ENCODE data around the gene CCNC.

CCNC gene

GRCh38 chr6:99543968-99544367, 24.5 kb downstream of the CCNC start:
- H3K4me1 ChIP-seq (ENCODE audit: insufficient read depth, low read length), result no peaks in the 10 kb centered on the region
- no peak overlapping the region for H3K9ac ChIP-seq (ENCODE audit: low read depth, low read length)
- peaks cover 9% of the 10 kb centered on the region for H3K36me3 ChIP-seq (ENCODE audit: insufficient read depth, low read length)
- no peaks in the 10 kb centered on the region; the same call in 1 of the 2 replicates for H3K9me3 ChIP-seq (ENCODE audit: control insufficient read depth, insufficient read depth, low read length)

GRCh38 chr6:99530627-99531026, 37.8 kb downstream of the CCNC start:
- Histone ChIP-seq H3K9ac (ENCODE audit: low read depth, low read length) (no peak overlapping the region), H3K4me1 (ENCODE audit: insufficient read depth, low read length) (no peaks in the 10 kb centered on the region), H3K9me3 (ENCODE audit: control insufficient read depth, insufficient read depth, low read length) (no peaks in the 10 kb centered on the region), H3K36me3 (ENCODE audit: insufficient read depth, low read length) (peaks cover 10% of the 10 kb centered on the region; the same call in 1 of the 2 replicates)

DNA sequence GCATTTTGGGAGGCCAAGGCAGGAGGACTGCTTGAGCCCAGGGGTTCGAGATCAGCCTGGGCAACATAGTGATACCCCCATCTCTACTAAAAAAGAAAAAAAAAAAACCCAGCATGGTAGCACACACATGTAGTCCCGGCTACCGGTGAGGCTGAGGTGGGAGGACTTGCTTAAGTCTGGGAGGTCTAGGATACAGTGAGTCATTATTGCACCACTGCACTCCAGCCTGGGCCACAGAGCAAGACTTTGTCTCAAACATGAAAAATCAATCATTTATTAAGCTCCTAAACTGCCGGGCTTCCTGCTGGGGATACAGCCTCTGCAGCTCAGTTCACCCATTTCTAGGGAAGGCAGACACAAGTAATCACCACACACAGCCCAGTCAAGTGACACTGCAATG, 45.9 kb downstream of the CCNC start:
- no peaks in the 10 kb centered on the region for H3K36me3 ChIP-seq (ENCODE audit: insufficient read depth, low read length)
- H3K4me1 ChIP-seq (ENCODE audit: insufficient read depth, low read length), result no peaks in the 10 kb centered on the region
- H3K9ac ChIP-seq (ENCODE audit: low read depth, low read length), result no peak overlapping the region
- H3K9me3 ChIP-seq (ENCODE audit: control insufficient read depth, insufficient read depth, low read length), result no peaks in the 10 kb centered on the region

DNA sequence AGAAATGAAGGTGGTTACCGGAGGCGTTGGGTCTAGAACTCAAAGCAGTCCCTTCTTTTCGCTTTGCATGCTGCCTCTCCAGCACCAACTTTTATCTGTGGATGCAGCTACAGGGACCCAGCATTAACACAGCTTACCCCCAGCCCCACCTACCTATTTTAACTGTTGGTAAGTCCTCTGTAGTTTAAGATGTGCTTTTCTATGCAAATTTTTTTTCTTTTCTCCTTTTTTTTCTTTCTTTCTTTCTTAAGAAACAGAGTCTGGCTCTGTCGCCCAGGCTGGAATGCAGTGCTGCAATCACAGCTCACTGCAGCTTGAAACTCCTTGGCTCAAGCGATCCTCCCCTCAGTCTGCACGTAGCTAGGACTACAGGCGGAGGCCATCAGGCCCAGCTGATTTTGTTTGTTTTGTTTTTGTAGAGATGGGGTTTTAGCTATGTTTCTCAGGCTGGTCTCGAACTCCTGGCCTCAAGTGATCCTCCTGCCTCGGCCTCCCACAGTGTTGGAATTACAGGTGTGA, 46.8 kb downstream of the CCNC start:
- peak overlapping the region; percentile 75 for H3K9ac ChIP-seq (ENCODE audit: low read depth, low read length)
- H3K36me3 ChIP-seq (ENCODE audit: insufficient read depth, low read length), result no peaks in the 10 kb centered on the region
- no peaks in the 10 kb centered on the region for H3K9me3 ChIP-seq (ENCODE audit: control insufficient read depth, insufficient read depth, low read length)
- no peaks in the 10 kb centered on the region for H3K4me1 ChIP-seq (ENCODE audit: insufficient read depth, low read length)

- Histone ChIP-seq H3K36me3 (ENCODE audit: insufficient read depth, low read length) (no peaks in the 10 kb centered on the region), H3K9ac (ENCODE audit: low read depth, low read length) (peak overlapping the region; percentile 75), H3K9me3 (ENCODE audit: control insufficient read depth, insufficient read depth, low read length) (no peaks in the 10 kb centered on the region), H3K4me1 (ENCODE audit: insufficient read depth, low read length) (no peaks in the 10 kb centered on the region)
Measured at GRCh38 chr6:99520855-99521632, 47.4 kb downstream of the CCNC start.

- Histone ChIP-seq H3K4me1 (ENCODE audit: insufficient read depth, low read length) (no peaks in the 10 kb centered on the region), H3K36me3 (ENCODE audit: insufficient read depth, low read length) (no peaks in the 10 kb centered on the region), H3K9me3 (ENCODE audit: control insufficient read depth, insufficient read depth, low read length) (no peaks in the 10 kb centered on the region), H3K9ac (ENCODE audit: low read depth, low read length) (no peak overlapping the region)
Measured at GRCh38 chr6:99519446-99519845, 49.0 kb downstream of the CCNC start.

GRCh38 chr6:99514089-99514488, 54.4 kb downstream of the CCNC start:
- H3K9ac ChIP-seq (ENCODE audit: low read depth, low read length), result peak overlapping the region; percentile 83
- H3K9me3 ChIP-seq (ENCODE audit: control insufficient read depth, insufficient read depth, low read length), result no peaks in the 10 kb centered on the region

DNA sequence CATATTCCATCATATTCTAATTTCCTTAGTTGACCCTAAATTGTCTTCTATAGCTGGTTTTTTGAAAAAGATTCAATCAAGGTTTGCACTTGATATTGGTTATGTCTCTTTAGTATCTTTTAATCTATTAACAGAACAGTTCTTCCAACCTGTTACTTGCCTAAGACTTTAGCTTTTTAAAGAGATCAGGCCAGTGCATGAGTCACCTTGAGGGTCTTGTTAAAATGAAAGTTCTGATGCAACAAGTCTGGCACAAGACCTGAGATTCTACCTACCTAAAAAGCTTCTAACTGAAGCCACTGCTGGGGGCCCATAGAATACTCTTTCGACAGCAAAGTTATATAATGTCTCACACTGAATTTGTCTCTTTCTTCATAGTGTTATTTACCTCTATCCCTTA, 56.4 kb downstream of the CCNC start:
- Histone ChIP-seq H3K4me1 (ENCODE audit: insufficient read depth, low read length) (peaks cover 13% of the 10 kb centered on the region; the same call in 1 of the 2 replicates), H3K9ac (ENCODE audit: low read depth, low read length) (no peak overlapping the region), H3K36me3 (ENCODE audit: insufficient read depth, low read length) (0 out of 2 replicates have a peak, but pooled peaks cover 3% of the 10 kb centered on the region), H3K9me3 (ENCODE audit: control insufficient read depth, insufficient read depth, low read length) (no peaks in the 10 kb centered on the region)

More at GRCh38 chr6:99514089-99514488, 54.4 kb downstream of the CCNC start:
- H3K36me3 ChIP-seq (ENCODE audit: insufficient read depth, low read length), result 0 out of 2 replicates have a peak, but pooled peaks cover 3% of the 10 kb centered on the region
- H3K4me1 ChIP-seq (ENCODE audit: insufficient read depth, low read length), result peaks cover 13% of the 10 kb centered on the region; the same call in 1 of the 2 replicates

- H3K9me3 ChIP-seq (ENCODE audit: control insufficient read depth, insufficient read depth, low read length), result no peaks in the 10 kb centered on the region
- H3K9ac ChIP-seq (ENCODE audit: low read depth, low read length), result no peak overlapping the region
- H3K4me1 ChIP-seq (ENCODE audit: insufficient read depth, low read length), result peaks cover 7% of the 10 kb centered on the region; the same call in 1 of the 2 replicates
- H3K36me3 ChIP-seq (ENCODE audit: insufficient read depth, low read length), result peaks cover 5% of the 10 kb centered on the region; the same call in 1 of the 2 replicates
Measured at GRCh38 chr6:99507648-99508047, 60.8 kb downstream of the CCNC start.

DNA sequence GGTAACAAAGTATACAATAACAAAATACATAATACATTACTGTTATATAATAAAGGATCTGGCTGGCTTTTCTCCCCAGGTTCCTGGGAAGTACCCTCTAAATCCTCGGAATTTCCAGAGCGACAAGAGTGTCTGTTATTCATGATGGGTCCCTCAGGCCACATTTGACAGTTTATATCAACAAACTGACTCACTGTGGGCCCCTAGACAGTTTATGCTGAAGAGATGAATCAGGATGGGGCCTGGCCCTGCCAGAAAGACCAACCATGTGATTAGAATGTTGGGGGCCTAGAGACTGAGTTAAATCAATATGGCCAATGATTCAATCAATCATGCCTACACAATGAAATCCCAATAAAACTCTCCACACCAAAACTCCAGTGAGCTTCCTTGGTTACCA, 66.7 kb downstream of the CCNC start:
- Histone ChIP-seq H3K4me1 (ENCODE audit: insufficient read depth, low read length) (no peaks in the 10 kb centered on the region), H3K36me3 (ENCODE audit: insufficient read depth, low read length) (peaks cover 8% of the 10 kb centered on the region)

DNA sequence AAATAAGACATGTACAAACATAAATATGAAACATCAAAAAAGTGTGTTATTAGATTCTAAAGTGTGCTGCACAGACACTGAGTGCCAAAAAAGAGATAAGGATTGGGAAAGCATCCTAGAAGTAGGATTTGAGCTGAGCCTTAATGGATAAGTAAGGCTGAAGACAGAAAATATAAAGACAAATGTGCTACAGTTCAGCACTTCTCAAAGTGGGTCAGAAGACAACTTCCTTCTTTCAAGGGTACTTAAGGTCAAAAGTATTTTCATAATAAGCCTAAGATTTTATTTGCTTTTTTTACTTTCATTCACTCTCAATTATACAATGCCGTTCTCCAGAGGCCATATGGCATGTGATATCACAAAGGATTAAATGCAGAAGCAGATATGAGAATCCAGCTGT, 70.0 kb downstream of the CCNC start:
- Histone ChIP-seq H3K4me1 (ENCODE audit: insufficient read depth, low read length) (no peaks in the 10 kb centered on the region), H3K9me3 (ENCODE audit: control insufficient read depth, insufficient read depth, low read length) (no peaks in the 10 kb centered on the region), H3K9ac (ENCODE audit: low read depth, low read length) (no peak overlapping the region), H3K36me3 (ENCODE audit: insufficient read depth, low read length) (peaks cover 5% of the 10 kb centered on the region)

More for the DNA sequence above, 66.7 kb downstream of the CCNC start:
- Histone ChIP-seq H3K9ac (ENCODE audit: low read depth, low read length) (no peak overlapping the region), H3K9me3 (ENCODE audit: control insufficient read depth, insufficient read depth, low read length) (no peaks in the 10 kb centered on the region)

DNA sequence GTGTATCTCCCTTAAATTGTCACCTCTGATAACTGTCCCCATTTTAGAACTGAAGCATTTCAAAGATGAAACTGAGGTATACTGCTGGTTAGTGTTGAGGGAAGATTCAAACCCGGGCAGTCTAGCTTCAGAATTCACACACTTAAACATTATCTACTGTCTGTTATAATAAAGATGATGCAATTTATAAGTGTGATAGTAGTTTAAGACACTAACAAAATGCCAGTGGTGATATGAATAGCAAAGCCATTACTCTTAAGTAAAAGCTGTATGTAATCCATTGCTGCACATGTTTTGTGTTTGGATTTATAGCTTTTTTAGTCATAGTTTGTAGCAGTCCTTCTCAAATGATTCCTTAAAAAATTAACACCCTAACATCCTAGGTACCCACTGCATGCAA, 73.0 kb downstream of the CCNC start:
- Histone ChIP-seq H3K9ac (ENCODE audit: low read depth, low read length) (no peak overlapping the region), H3K4me1 (ENCODE audit: insufficient read depth, low read length) (no peaks in the 10 kb centered on the region), H3K36me3 (ENCODE audit: insufficient read depth, low read length) (no peaks in the 10 kb centered on the region), H3K9me3 (ENCODE audit: control insufficient read depth, insufficient read depth, low read length) (no peaks in the 10 kb centered on the region)
